Hippocampal formation (tissue), 2 donors: Measurements from ENCODE around the gene APOL5.
"Not testable (repeated sequence)": the region's sequence is repeated elsewhere in the genome, so short reads cannot be mapped to it uniquely, and the experiment has no call there.

Experiments used
- DNase-seq, 2 donors: peaks; one replicate each; lab custom pipeline; 2025; lab: John Stamatoyannopoulos, UW

The APOL5 gene

GRCh38 chr22:35711336-35711735, 6.3 kb upstream of the APOL5 start:
- no peak for DNase-seq

- no peak for DNase-seq
Observed at GRCh38 chr22:35712672-35713071, 5.0 kb upstream of the APOL5 start.

- DNase-seq = no peak
Observed at GRCh38 chr22:35719212-35719875, 1.7 kb downstream of the APOL5 start.

GRCh38 chr22:35721960-35722359, 4.3 kb downstream of the APOL5 start:
- DNase-seq = no peak

DNA sequence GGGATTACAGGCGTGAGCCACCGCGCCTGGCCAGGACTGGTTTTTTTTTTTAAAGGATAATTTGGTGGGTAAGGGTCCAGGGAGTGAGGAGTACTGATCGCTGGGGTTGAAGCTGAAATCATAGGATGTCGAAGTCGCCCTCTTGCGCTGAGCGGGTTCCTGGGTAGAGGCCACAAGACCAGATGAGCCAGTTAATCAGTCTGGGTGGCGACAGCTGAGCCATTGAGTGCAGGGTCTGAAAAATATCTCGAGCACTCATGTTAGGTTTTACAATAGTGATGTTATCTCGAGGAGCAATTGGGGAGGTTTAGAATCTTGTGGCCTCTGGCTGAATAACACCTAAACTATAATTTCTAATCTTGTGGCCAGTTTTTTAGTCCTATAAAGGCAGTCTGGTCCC, 7.8 kb downstream of the APOL5 start:
- no peak for DNase-seq

- DNase-seq = no peak
Observed at GRCh38 chr22:35726398-35726797, 8.7 kb downstream of the APOL5 start.

DNA sequence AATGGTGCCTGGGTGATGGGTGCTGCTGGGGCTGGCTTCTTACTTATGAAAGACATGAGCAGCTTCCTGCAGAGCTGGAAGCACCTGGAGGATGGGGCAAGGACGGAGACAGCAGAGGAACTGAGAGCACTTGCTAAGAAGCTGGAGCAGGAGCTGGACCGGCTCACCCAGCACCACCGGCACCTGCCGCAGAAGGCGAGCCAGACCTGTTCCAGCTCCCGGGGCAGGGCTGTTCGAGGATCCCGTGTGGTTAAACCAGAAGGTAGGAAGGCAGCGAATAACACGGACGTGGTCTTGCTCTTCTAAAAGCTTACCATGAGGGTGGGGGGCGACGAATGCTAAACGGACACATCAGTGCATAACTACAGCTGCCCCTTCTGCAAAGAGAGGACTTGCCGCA, 9.3 kb downstream of the APOL5 start:
- no peak for DNase-seq

GRCh38 chr22:35727436-35727835, 9.8 kb downstream of the APOL5 start:
- DNase-seq = no peak

DNA sequence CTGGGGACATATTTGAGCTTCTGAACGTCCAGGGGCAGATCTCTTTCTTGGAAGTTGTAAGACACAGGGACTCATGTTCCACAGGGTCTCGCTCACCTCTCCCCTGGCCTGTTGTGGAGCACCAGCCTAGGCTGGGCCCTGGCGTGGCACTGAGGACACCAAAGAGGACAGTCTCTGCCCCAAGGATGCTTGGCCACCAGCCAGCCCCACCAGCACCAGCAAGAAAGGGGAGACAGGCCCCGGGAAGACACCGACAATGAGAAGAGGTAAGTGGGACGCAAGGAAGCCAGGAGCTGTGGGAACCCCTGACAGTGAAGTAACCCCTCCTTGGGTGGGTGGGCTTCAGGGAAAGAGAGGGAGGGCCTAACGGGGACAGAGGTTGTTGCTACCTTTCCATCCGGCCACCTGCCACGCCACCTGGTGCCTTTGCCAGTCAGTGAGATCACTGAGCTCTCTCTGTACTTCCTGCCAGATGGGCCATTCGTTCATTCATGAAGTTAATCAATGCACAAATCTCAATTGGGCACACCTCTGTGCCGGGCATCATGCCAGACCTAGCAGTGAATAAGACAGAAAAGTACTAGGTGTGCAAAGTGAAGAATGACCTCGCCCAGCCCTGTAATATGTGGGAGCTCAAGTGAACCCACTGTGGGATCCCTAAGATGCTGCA, 11.1 kb downstream of the APOL5 start:
- no peak for DNase-seq

- no peak for DNase-seq
Observed at GRCh38 chr22:35729309-35729698, 11.6 kb downstream of the APOL5 start.

DNA sequence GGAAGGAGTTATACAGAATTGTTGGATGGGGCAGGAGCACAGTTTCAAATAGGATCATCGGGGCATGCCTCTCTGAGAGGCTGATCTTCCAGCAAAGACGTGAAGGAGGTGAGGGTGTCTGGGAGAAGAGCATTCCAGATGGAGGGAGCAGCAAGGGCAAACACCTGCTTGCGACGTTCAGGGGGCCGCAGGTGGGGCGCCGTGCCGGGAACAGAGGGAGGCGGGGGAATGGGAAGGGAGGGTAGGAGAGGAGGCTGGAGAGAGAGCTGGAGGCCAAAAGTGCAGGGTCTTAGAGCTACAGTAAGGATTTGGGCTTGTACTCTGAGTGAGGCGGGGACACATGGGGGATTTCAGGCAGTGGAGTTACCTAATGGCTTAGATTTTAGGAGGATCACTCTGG, 13.6 kb downstream of the APOL5 start:
- DNase-seq = no peak

DNA sequence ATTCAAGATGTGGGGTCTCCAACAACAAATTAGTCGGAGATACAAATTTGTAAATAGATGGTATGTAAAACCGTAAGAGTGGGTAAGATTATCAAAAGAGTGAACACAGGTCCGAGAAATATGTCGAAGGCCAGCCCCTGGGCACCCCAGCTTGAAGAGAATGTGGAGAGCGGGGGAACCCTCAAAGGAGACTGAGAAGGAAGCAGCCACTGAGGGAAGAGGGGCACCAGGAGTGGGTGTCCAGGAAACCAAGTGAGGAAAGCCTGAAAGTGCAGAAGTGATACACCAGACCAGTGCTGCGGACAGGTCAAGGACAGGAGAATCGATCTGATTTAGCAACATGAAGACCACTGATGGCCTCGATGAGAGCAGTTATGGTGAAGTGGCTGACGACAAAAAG, 14.4 kb downstream of the APOL5 start:
- no peak for DNase-seq

DNA sequence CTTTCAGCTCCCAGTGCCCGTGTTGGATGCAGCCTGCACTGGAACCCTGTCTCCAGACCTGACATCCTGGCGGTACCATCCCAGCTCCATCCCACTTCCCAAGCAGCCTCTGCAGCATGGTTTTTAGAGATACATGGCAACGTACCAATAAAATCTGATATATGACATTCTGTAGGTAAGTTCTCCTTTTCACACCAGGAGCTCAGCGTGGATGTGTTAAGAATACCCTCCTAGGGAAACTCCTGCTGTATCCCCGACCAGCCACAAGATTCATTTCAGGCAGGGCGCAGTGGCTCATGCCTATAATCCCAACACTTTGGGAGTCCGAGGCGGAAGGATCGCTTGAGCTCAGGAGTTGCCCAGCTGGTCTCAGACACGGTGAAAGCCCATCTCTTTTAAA, 15.4 kb downstream of the APOL5 start:
- no peak for DNase-seq

- no peak for DNase-seq
Observed at GRCh38 chr22:35733791-35734516, 16.3 kb downstream of the APOL5 start.

- DNase-seq = no peak
Observed at GRCh38 chr22:35734517-35734827, 16.8 kb downstream of the APOL5 start.

GRCh38 chr22:35735542-35735941, 17.9 kb downstream of the APOL5 start:
- DNase-seq = no peak

GRCh38 chr22:35736166-35736565, 18.5 kb downstream of the APOL5 start:
- no peak for DNase-seq

DNA sequence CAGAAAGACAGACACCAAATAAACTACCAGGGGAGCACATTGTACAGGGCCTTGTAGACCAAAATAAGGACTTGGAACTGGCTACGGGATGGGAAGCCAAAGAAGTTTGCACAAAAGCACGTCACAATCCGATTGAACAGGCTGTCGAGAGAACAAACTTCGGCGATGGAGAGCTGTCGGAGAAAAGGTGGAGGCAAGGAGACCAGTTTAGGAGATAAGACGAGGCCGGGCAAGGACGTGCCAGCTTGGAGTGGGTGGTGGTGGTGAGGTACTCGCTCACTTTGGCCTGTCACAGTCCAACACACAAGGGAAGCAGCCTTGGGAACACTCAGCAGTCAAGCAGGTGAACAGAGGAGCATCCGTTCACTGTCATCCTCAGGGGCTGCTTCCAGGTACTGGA, 19.0 kb downstream of the APOL5 start:
- no peak for DNase-seq

DNA sequence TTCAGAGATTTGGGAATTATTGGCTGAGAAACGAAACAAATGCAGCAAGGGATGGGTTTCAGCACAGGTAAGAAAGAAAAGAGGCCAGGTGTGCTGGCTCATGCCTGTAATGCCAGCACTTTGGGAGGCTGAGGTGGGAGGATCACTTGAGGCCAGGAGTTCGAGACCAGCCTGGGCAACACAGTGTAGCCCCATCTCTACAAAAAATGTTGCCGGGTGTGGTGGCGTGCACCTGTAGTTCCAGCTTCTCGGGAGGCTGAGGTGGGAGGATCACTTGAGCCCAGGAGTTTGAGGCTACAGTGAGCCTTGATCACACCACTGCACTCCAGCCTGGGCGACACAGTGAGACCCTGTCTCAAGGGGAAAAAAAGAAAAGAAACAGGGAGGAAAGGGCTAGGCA, 20.2 kb downstream of the APOL5 start:
- not testable (repeated sequence) for DNase-seq

- no peak for DNase-seq
Observed at GRCh38 chr22:35739076-35739930, 21.6 kb downstream of the APOL5 start.

- DNase-seq = no peak
Observed at GRCh38 chr22:35739931-35740380, 22.3 kb downstream of the APOL5 start.

- no peak for DNase-seq
Observed at GRCh38 chr22:35740616-35741015, 22.9 kb downstream of the APOL5 start.
